IMR-90 (cell line): ENCODE data around the gene SURF2. TPM values are rescaled to one million over a fixed set of nuclear protein-coding genes. Genes with fewer than 3 reads are reported as not detected.

ENCODE experiments used
- ATAC-seq: fragments of 200-7000 bp; cut with Tn5 transposase; 2 replicates; pipeline ENCODE4 v1.9.1; 2020; ENCODE audit warnings: low read depth, mild to moderate bottlenecking, moderate library complexity
- BruUV-seq: library from RNA; stranded (reverse); fragments of 400-500 nt; replicated peaks from 2 replicates; lab custom pipeline; 2021; lab: Mats Ljungman, UMichigan
- CTCF ChIA-PET: fragments of 300-600 bp; formaldehyde crosslinking; extraction: SDS; loops from one replicate; lab custom pipeline; 2021; ENCODE audit warnings: antibody characterized with exemption; lab: Yijun Ruan, JAX
- POLR2A ChIA-PET: fragments of 300-600 bp; sonication (Branson Sonifier 250); formaldehyde crosslinking; loops from one replicate; lab custom pipeline; 2022; ENCODE audit warnings: antibody characterized with exemption; ENCODE audit not compliant: unreplicated experiment; lab: Charles Lee
- DNase-seq: peaks from one replicate; pipeline ENCODE4 v3.0.0; 2013
- H2AFZ ChIP-seq: replicated peaks from 2 replicates; pipeline ENCODE3; 2013; ENCODE audit warnings: low read length, mild to moderate bottlenecking; ENCODE audit not compliant: poor library complexity
- H2AK5ac ChIP-seq: 2 replicates; pipeline ENCODE4 v1.6.1; 2013; ENCODE audit warnings: low read depth, low read length, inconsistent platforms
- H2AK9ac ChIP-seq: replicated peaks from 2 replicates; pipeline ENCODE3; 2013; ENCODE audit warnings: mild to moderate bottlenecking, low read depth, low read length, moderate library complexity; ENCODE audit not compliant: poor library complexity
- H2BK120ac ChIP-seq: 2 replicates; pipeline ENCODE4 v1.6.1; 2013; ENCODE audit warnings: low read depth, low read length, inconsistent platforms
- H2BK15ac ChIP-seq: 3 replicates; pipeline ENCODE4 v1.6.1; 2013; ENCODE audit warnings: low read depth, low read length, inconsistent platforms
- H2BK20ac ChIP-seq: 2 replicates; pipeline ENCODE4 v1.6.1; 2013; ENCODE audit warnings: low read depth, mild to moderate bottlenecking, inconsistent platforms, low read length, moderate library complexity
- H2BK5ac ChIP-seq: 2 replicates; pipeline ENCODE4 v1.6.1; 2013; ENCODE audit warnings: mild to moderate bottlenecking, low read depth, low read length, inconsistent platforms; ENCODE audit not compliant: poor library complexity, severe bottlenecking
- H3K14ac ChIP-seq: replicated peaks from 2 replicates; pipeline ENCODE4 v1.6.1; 2013; ENCODE audit warnings: low read depth, low read length, inconsistent platforms
- H3K18ac ChIP-seq: 2 replicates; pipeline ENCODE4 v1.6.1; 2013; ENCODE audit warnings: low read depth, low read length, control low read depth
- H3K23ac ChIP-seq: 2 replicates; pipeline ENCODE4 v1.6.1; 2013; ENCODE audit warnings: low read depth, low read length, inconsistent platforms
- H3K27ac ChIP-seq: 2 replicates; pipeline ENCODE4 v1.5.1; 2013; ENCODE audit warnings: mild to moderate bottlenecking, control low read depth, low read length; ENCODE audit not compliant: insufficient read depth
- H3K27me3 ChIP-seq: 2 replicates; pipeline ENCODE4 v1.6.1; 2013; ENCODE audit warnings: low read length; ENCODE audit not compliant: control insufficient read depth, insufficient read depth
- H3K36me3 ChIP-seq: 2 replicates; pipeline ENCODE4 v1.6.1; 2013; ENCODE audit warnings: low read length, mixed read lengths; ENCODE audit not compliant: control insufficient read depth, insufficient read depth
- H3K4ac ChIP-seq: 2 replicates; pipeline ENCODE4 v1.6.1; 2013; ENCODE audit warnings: low read depth, low read length, inconsistent platforms
- H3K4me1 ChIP-seq: 2 replicates; pipeline ENCODE4 v1.6.1; 2013; ENCODE audit warnings: low read length, mixed read lengths; ENCODE audit not compliant: control insufficient read depth, insufficient read depth
- H3K4me2 ChIP-seq: 2 replicates; pipeline ENCODE4 v1.6.1; 2013; ENCODE audit warnings: low read depth, mild to moderate bottlenecking, control low read depth, low read length, moderate library complexity
- H3K4me3 ChIP-seq: 2 replicates; pipeline ENCODE4 v1.5.1; 2013; ENCODE audit warnings: low read depth, mild to moderate bottlenecking, control low read depth, low read length, moderate library complexity; ENCODE audit not compliant: insufficient read depth
- H3K56ac ChIP-seq: 2 replicates; pipeline ENCODE4 v1.6.1; 2013; ENCODE audit warnings: low read length, inconsistent platforms; ENCODE audit not compliant: insufficient read depth; ENCODE audit errors: extremely low read depth
- H3K79me1 ChIP-seq, 2 experiments: 2 replicates each; pipeline ENCODE4 v1.6.1; 2013; ENCODE audit warnings: low read length in 2 of 2, inconsistent platforms in 1 of 2, low read depth in 1 of 2
- H3K9ac ChIP-seq: 2 replicates; pipeline ENCODE4 v1.6.1; 2013; ENCODE audit warnings: low read depth, low read length, control low read depth
- H3K9me1 ChIP-seq: 2 replicates; pipeline ENCODE4 v1.6.1; 2013; ENCODE audit warnings: low read length, inconsistent platforms; ENCODE audit not compliant: insufficient read depth
- H3K9me3 ChIP-seq: 2 replicates; pipeline ENCODE4 v1.6.1; 2013; ENCODE audit warnings: low read length; ENCODE audit not compliant: control insufficient read depth, insufficient read depth
- H4K20me1 ChIP-seq: 2 replicates; pipeline ENCODE4 v1.6.1; 2013; ENCODE audit warnings: low read length, inconsistent platforms; ENCODE audit not compliant: insufficient read depth
- H4K5ac ChIP-seq: 2 replicates; pipeline ENCODE4 v1.6.1; 2013; ENCODE audit warnings: mild to moderate bottlenecking, low read depth, low read length, control low read depth
- H4K8ac ChIP-seq, 2 experiments: 2 replicates each; pipeline ENCODE4 v1.6.1; 2013; ENCODE audit warnings: low read depth in 2 of 2, low read length in 2 of 2, control low read depth in 1 of 2, inconsistent platforms in 1 of 2
- H4K91ac ChIP-seq: 2 replicates; pipeline ENCODE4 v1.6.1; 2013; ENCODE audit warnings: low read depth, low read length, inconsistent platforms; ENCODE audit not compliant: insufficient read depth
- BHLHE40 ChIP-seq: fragments of 150-350 bp; IDR thresholded peaks from 2 replicates; pipeline ENCODE4 v1.6.1; 2016; ENCODE audit warnings: mild to moderate bottlenecking, low read depth, low read length
- CEBPB ChIP-seq: IDR thresholded peaks from 2 replicates; pipeline ENCODE4 v1.6.1; 2012; ENCODE audit warnings: low read depth, low read length, improper control_type of control experiment
- CTCF ChIP-seq: conservative IDR thresholded peaks from 2 replicates; pipeline ENCODE4 v1.5.1; 2012; ENCODE audit warnings: mild to moderate bottlenecking, low read depth, low read length, improper control_type of control experiment
- FOS ChIP-seq: fragments of 150-350 bp; IDR thresholded peaks from 2 replicates; pipeline ENCODE4 v1.6.1; 2016; ENCODE audit warnings: low read depth, low read length
- MAFK ChIP-seq: IDR thresholded peaks from 2 replicates; pipeline ENCODE4 v1.6.1; 2012; ENCODE audit warnings: low read depth, low read length, improper control_type of control experiment
- MAZ ChIP-seq: IDR thresholded peaks from 2 replicates; pipeline ENCODE4 v1.6.1; 2012; ENCODE audit warnings: low read depth, mild to moderate bottlenecking, low read length, improper control_type of control experiment, moderate library complexity, borderline replicate concordance
- MXI1 ChIP-seq: IDR thresholded peaks from 2 replicates; pipeline ENCODE4 v1.6.1; 2012; ENCODE audit warnings: low read depth, mild to moderate bottlenecking, low read length, moderate library complexity, borderline replicate concordance
- NFE2L2 ChIP-seq: fragments of 150-350 bp; IDR thresholded peaks from 2 replicates; pipeline ENCODE4 v1.6.1; 2016; ENCODE audit warnings: low read depth, mild to moderate bottlenecking, low read length
- RCOR1 ChIP-seq: IDR thresholded peaks from 2 replicates; pipeline ENCODE4 v1.6.1; 2012; ENCODE audit warnings: mild to moderate bottlenecking, low read length, improper control_type of control experiment; ENCODE audit not compliant: insufficient replicate concordance
- RFX5 ChIP-seq: IDR thresholded peaks from 2 replicates; pipeline ENCODE4 v1.8.0; 2012; ENCODE audit warnings: low read depth, mild to moderate bottlenecking, low read length, moderate library complexity
- USF2 ChIP-seq: fragments of 150-350 bp; IDR thresholded peaks from 2 replicates; pipeline ENCODE4 v1.6.1; 2017; ENCODE audit warnings: mild to moderate bottlenecking, antibody characterized with exemption, low read length, low read depth
- WGBS, 2 experiments: methylation state at CpG; one replicate each; pipeline versions ENCODE4 v1.1.5 to v1.1.7; 2013; ENCODE audit warnings: missing lambda C conversion rate in 2 of 2; ENCODE audit not compliant: insufficient read length in 1 of 2; ENCODE audit errors: extremely low coverage in 2 of 2; 5-methylcytosine and 5-hydroxymethylcytosine counted together
- dilution Hi-C: fragments of 300-500 bp; cut with HindIII; formaldehyde crosslinking; loops from one replicate; pipeline ENCODE4 v1.14.3; 2018; ENCODE audit warnings: low sequenced_read_pairs; ENCODE audit not compliant: unreplicated experiment
- in situ Hi-C: fragments of 300-500 bp; cut with MboI; formaldehyde crosslinking; loops from 3 replicates; pipeline ENCODE4 v1.14.3; 2019; ENCODE audit warnings: low sequenced_read_pairs, inconsistent platforms, mixed read lengths
- intact Hi-C: fragments of 100-400 bp; cut with micrococcal nuclease; formaldehyde crosslinking; loops from 2 replicates; pipeline ENCODE4 v1.10.0; 2022
- polyA plus RNA-seq, 3 experiments: library from polyadenylated mRNA; depleted of rRNA; stranded (reverse); fragments of >200 nt; gene quantifications; 2 replicates each; pipeline ENCODE4 v1.2.3, GENCODE V29; 2012; ENCODE audit warnings: low replicate concordance in 1 of 3
- total RNA-seq: library from RNA; depleted of rRNA; stranded (reverse); fragments of >200 nt; gene quantifications from 2 replicates; pipeline ENCODE4 v1.2.3, GENCODE V29; 2012

The SURF2 gene
- total and polyA plus RNA-seq, 2 of the 4 experiments (the other 2 are of a cell fraction): 9.9 to 16.3 TPM

GRCh38 chr9:133377721-133378216, 21.4 kb downstream of the SURF2 start:
- H4K91ac ChIP-seq: no peak overlapping the region
- CTCF ChIA-PET: no interaction called here
- dilution Hi-C loops: no loop called here
- H3K27me3 ChIP-seq: no peaks in the 10 kb centered on the region
- no peak overlapping the region for H3K18ac ChIP-seq
- H4K5ac ChIP-seq: no peak overlapping the region
- H3K4ac ChIP-seq: no peak overlapping the region
- no peak overlapping the region for H2BK20ac ChIP-seq
- WGBS, 2 experiments: 67% methylated on average over 3 of the region's 6 CpGs; no CpG with 5 or more reads in 1 of the 2 experiments
- no peak for TF ChIP-seq BHLHE40
- TF ChIP-seq CEBPB: no peak
- TF ChIP-seq NFE2L2: no peak
- no peak for TF ChIP-seq USF2
- no peak for TF ChIP-seq MXI1
- no peak for TF ChIP-seq RCOR1
- no peak for TF ChIP-seq RFX5
- no peak for TF ChIP-seq CTCF
- TF ChIP-seq MAFK: no peak
- no peak for TF ChIP-seq MAZ
- no peak for TF ChIP-seq FOS
- H3K9me3 ChIP-seq: no peaks in the 10 kb centered on the region
- no peak overlapping the region for H3K4me2 ChIP-seq
- POLR2A ChIA-PET: no interaction called here
- no peak overlapping the region for H2AK5ac ChIP-seq
- no peak overlapping the region for H2AK9ac ChIP-seq
- H3K14ac ChIP-seq: no peak overlapping the region
- intact Hi-C loops: no loop called here
- no peak overlapping the region for H2BK5ac ChIP-seq
- no peak overlapping the region for H2BK120ac ChIP-seq
- no peak overlapping the region for H3K4me3 ChIP-seq
- no peak overlapping the region for H2AFZ ChIP-seq
- no peaks in the 10 kb centered on the region; the same call in 1 of the 2 replicates for H3K9me1 ChIP-seq
- H2BK15ac ChIP-seq: no peak overlapping the region
- BruUV-seq: no TSS peak
- H3K23ac ChIP-seq: no peak overlapping the region
- peaks cover 0 to 9% of the 10 kb centered on the region in 2 experiments; a peak in 2 of 4 replicates for H3K79me1 ChIP-seq
- peaks cover 25% of the 10 kb centered on the region for H4K20me1 ChIP-seq
- DNase-seq (peak; percentile 17), ATAC-seq (no peak)
- H4K8ac ChIP-seq: no peak overlapping the region
- H3K4me1 ChIP-seq: peaks cover under 1% of the 10 kb centered on the region
- no peak overlapping the region for H3K56ac ChIP-seq
- in situ Hi-C loops: no loop called here
- peaks cover 5% of the 10 kb centered on the region for H3K36me3 ChIP-seq
- no peak overlapping the region for H3K27ac ChIP-seq
- no peak overlapping the region for H3K9ac ChIP-seq
